ENCODE results near the gene ADGRD2. TPM values are rescaled to one million over a fixed set of nuclear protein-coding genes. Genes with fewer than 3 reads are reported as not detected.
A peak's percentile ranks its signal among the peaks of the same experiment; 100 is the strongest.

The ADGRD2 gene
- total RNA-seq, 1 experiment from 2014 or later = 1.5 TPM

- H4K20me1 ChIP-seq (ENCODE audit: control insufficient read depth, insufficient read depth, insufficient read length) = peaks cover 2% of the 10 kb centered on the region
- H3K4me2 ChIP-seq (ENCODE audit: insufficient read depth, insufficient read length, low read length) = no peak overlapping the region
- Mint-ChIP-seq H3K27ac (peak overlapping the region in 2 of 3 experiments; percentile 63 to 74; a peak in 4 of 7 replicates), H3K4me1 (peaks cover 7 to 12% of the 10 kb centered on the region in 2 experiments), H3K9me3 (no peaks in the 10 kb centered on the region), H3K27me3 (ENCODE audit: low read depth) (peaks cover 19% of the 10 kb centered on the region), H3K4me3 (no peak overlapping the region; a peak in 1 of 5 replicates), H3K36me3 (ENCODE audit: insufficient read depth in 1 of 3, low read depth in 3 of 3) (no peaks in the 10 kb centered on the region)
- no peak overlapping the region for H4K8ac ChIP-seq (replicated peaks; ENCODE audit: insufficient read length, low read depth, low read length)
- no peak overlapping the region for H2BK5ac ChIP-seq (ENCODE audit: insufficient read length, low read length)
- TF ChIP-seq CTCF (conservative IDR thresholded peaks at IDR 0.05) = no peak
- H3K14ac ChIP-seq (ENCODE audit: insufficient read depth, low read length) = no peak overlapping the region
- H3K18ac ChIP-seq (ENCODE audit: insufficient read length, low read depth, low read length) = no peak overlapping the region
- no peak overlapping the region for H3T11ph ChIP-seq (ENCODE audit: low read length)
- no peak overlapping the region for H3K23ac ChIP-seq (ENCODE audit: insufficient read length, low read depth, low read length)
- H2AK5ac ChIP-seq (ENCODE audit: insufficient read length, low read length) = no peak overlapping the region
- H3K56ac ChIP-seq (ENCODE audit: insufficient read length, low read depth, low read length) = no peak overlapping the region
- H2BK120ac ChIP-seq (ENCODE audit: low read depth, low read length, poor library complexity, severe bottlenecking) = no peak overlapping the region
- H4K5ac ChIP-seq (ENCODE audit: insufficient read length, low read depth, low read length) = no peak overlapping the region
- no peak overlapping the region for H2BK20ac ChIP-seq (ENCODE audit: low read depth, low read length, poor library complexity, severe bottlenecking)
- no peak overlapping the region for H2BK12ac ChIP-seq (ENCODE audit: insufficient read length, low read depth, low read length)
- no peak overlapping the region for H2AFZ ChIP-seq (ENCODE audit: low read length)
- WGBS (ENCODE audit: extremely low coverage, insufficient read length, low lambda C conversion rate) = no CpG with 5 or more reads among the region's 15 CpGs
- H3K79me1 ChIP-seq (ENCODE audit: insufficient read depth, low read depth, low read length, poor library complexity, severe bottlenecking) = no peaks in the 10 kb centered on the region
- no peaks in the 10 kb centered on the region for H3K79me2 ChIP-seq (ENCODE audit: insufficient read depth, low read length)
- no peaks in the 10 kb centered on the region for H3K4me1 ChIP-seq (ENCODE audit: insufficient read depth, low read length)
- H3K27ac ChIP-seq (ENCODE audit: insufficient read length, low read depth, low read length) = no peak overlapping the region
- H3K9ac ChIP-seq (ENCODE audit: extremely low read depth, insufficient read length, low read length) = no peak overlapping the region
- H3K27me3 ChIP-seq (ENCODE audit: insufficient read depth, low read length) = peaks cover 12% of the 10 kb centered on the region
- no peak overlapping the region for H2BK15ac ChIP-seq (ENCODE audit: low read depth, low read length)
- H3K4ac ChIP-seq (ENCODE audit: low read depth, low read length) = no peak overlapping the region
- DNase-seq = peak; percentile 28
- no peak overlapping the region for H4K91ac ChIP-seq (ENCODE audit: insufficient read length, low read depth, low read length)
- no peaks in the 10 kb centered on the region for H3K9me3 ChIP-seq (ENCODE audit: control insufficient read depth, low read depth, low read length)
- no peaks in the 10 kb centered on the region for H3K23me2 ChIP-seq (ENCODE audit: insufficient read length, low read depth, low read length, poor library complexity, severe bottlenecking)
Observed at GRCh38 chr9:124456341-124457078, 6.3 kb downstream of the ADGRD2 start.

Data from H9 (cell line).